Activated naive CD4-positive, alpha-beta T cell treated with anti-CD3 and anti-CD28 coated beads, Interleukin-2, amount 50 U/mL, for 72 hours (primary cell): ENCODE measurements around the gene CELA2B. TPM values are rescaled to one million over a fixed set of nuclear protein-coding genes. Genes with fewer than 3 reads are reported as not detected.
"Not testable (repeated sequence)": the region's sequence is repeated elsewhere in the genome, so short reads cannot be mapped to it uniquely, and the experiment has no call there.

Source experiments
- ATAC-seq, 2 donors: fragments of 150-1000 bp; cut with Tn5 transposase; 2 replicates each; pipeline ENCODE4 v1.10.0; 2021; ENCODE audit warnings: mild to moderate bottlenecking in 2 of 2, moderate library complexity in 2 of 2
- DNase-seq, 2 donors: peaks; one replicate each; pipeline ENCODE4 v3.0.0; 2021 to 2022; ENCODE audit warnings: low spot score in 2 of 2
- H3K27ac Mint-ChIP-seq, 2 donors: one replicate each; pipeline ENCODE4 v1.8.0; 2022; ENCODE audit warnings: mild to moderate bottlenecking in 2 of 2, mixed read lengths in 2 of 2
- H3K36me3 Mint-ChIP-seq, 2 donors: one replicate each; pipeline ENCODE4 v1.8.0; 2022; ENCODE audit warnings: mixed read lengths in 2 of 2
- H3K9me3 Mint-ChIP-seq, 2 donors: one replicate each; pipeline ENCODE4 v1.8.0; 2022; ENCODE audit warnings: mixed read lengths in 2 of 2
- total RNA-seq, 2 donors: library from RNA; stranded (reverse); gene quantifications; one replicate each; pipeline ENCODE4 v1.2.3, GENCODE V29; 2022

CELA2B gene
- total RNA-seq, 2 donors from 2014 or later = not detected

DNA sequence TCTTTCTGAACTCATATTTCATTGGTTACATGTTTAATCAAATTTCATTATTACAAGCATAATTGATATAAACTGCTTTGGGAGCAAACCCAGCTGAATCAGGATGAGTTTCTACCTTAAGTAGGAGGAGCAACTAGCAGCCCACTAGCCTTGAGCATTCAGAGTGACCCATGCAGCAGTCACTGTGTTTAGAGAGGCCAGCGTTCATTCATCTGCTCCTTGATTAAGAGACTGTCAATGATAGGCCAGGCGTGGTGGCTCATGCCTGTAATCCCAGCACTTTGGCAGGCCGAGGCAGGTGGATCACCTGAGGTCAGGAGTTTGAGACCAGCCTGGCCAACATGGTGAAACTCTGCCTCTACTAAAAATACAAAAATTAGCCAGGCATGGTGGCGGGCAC, 17.5 kb upstream of the CELA2B start:
- ATAC-seq, DNase-seq, H3K27ac Mint-ChIP-seq, H3K36me3 Mint-ChIP-seq, H3K9me3 Mint-ChIP-seq: not testable (repeated sequence)

DNA sequence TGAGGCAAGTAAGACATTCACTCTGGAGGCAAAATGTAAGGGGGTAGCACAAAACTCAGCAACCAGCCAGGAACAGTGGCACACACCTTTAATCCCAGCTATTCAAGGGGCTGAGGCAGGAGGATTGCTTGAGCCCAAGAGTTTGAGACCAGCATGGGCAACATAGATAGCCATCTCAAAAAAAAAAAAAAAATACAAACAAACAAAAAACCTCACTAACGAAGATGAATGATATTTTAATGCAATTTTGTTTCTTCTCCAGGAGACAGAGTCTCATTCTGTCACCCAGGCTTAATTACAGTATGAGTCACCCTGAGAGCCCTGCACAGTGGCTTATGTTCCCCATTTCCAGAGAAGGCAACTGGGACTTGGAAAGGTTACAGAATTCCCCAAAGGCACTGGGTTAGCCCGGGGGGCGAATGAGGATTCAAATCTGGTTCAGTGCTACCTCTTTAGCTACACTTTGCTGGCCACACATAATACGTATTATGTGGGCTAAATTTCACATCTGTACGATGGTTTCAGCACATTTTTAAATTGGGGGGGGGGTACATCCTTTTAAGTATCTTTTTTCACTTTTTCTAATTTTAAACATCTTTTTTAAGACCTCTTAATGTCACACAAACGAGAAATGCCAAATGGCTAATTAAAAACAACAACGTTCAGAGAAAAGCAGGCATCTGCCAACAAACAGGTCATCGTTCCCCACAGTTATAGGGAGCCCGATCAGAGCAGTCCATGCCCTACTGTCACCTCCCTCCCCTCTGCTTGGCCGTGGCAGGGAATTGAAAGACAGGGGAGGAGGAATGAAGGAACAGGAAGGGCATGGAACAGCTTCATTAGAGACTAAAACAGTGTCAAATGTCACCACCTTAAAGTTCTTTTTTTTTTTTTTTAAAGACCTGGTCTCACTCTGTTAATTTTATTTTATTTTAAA, 15.9 kb upstream of the CELA2B start:
- no peak for ATAC-seq
- Mint-ChIP-seq H3K27ac (no peak overlapping the region), H3K9me3 (no peaks in the 10 kb centered on the region), H3K36me3 (no peaks in the 10 kb centered on the region)
- DNase-seq = no peak

DNA sequence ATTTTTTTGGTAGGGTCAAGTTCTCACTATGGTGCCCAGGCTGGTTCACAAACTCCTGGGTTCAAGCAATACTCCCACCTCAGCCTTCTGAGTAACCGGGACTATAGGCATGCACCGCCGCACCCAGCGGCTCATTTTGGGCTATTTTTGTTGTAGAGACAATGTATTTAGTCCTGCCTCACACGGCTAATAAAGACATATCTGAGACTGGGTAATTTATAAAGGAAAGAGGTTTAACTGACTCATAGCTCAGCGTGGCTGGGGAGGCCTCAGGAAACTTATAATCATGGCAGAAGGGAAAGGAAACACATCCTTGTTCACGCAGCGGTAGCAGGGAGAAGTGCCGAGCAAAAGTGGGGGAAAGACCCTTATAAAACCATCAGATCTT, 15.2 kb upstream of the CELA2B start:
- no peaks in the 10 kb centered on the region for H3K36me3 Mint-ChIP-seq
- ATAC-seq = no peak
- DNase-seq = no peak
- H3K27ac Mint-ChIP-seq = no peak overlapping the region
- H3K9me3 Mint-ChIP-seq = no peaks in the 10 kb centered on the region

DNA sequence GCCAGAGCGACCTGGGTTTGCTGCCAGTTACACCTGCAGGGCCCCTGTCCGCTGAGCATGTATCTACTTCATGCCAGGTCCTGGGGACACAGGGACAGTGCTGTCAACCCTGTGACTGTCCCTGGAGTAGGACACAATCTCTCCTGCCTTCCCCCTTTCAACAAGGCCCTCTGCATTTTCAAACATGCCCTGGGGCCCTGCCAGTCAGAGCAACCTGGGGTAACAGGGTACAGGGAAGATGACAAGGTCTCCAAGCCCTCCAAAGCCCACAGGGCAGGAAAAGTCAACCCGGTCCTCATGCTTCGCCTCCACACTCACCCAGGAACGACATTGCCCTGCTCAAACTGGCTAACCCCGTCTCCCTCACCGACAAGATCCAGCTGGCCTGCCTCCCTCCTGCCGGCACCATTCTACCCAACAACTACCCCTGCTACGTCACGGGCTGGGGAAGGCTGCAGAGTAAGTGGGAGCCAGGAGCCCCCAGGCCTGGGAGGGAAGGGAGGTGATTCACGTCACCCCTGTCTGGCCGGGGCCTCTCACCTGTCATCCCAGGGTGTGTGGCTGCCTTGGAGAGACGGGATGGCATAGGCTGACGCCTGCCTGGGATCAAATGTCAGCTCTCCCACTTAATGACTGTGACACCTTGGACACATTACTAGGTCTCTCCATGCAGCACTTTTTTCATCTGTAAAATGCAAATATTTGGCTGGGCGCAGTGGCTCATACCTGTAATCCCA, 12.7 kb upstream of the CELA2B start:
- not testable (repeated sequence) for H3K9me3 Mint-ChIP-seq, ATAC-seq, H3K27ac Mint-ChIP-seq, H3K36me3 Mint-ChIP-seq, DNase-seq

DNA sequence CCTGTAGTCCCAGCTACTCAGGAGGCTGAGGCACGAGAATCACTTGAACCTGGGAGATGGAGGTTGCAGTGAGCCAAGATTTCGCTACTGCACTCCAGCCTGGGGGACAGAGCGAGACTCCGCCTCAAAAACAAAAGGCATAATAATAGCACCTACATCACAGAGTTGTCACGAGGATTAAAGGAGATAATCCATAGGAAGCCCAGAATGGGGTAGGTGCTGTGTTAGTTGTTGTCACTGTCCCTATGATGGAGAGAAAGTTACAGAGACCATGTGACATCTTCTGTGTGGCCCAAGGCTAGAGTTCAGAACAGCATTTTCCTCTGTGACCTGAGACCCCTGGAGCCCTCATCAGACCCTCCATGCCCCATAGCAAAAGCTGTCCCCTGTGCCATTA, 12.0 kb upstream of the CELA2B start:
- not testable (repeated sequence) for H3K9me3 Mint-ChIP-seq, H3K27ac Mint-ChIP-seq, DNase-seq, H3K36me3 Mint-ChIP-seq, ATAC-seq

DNA sequence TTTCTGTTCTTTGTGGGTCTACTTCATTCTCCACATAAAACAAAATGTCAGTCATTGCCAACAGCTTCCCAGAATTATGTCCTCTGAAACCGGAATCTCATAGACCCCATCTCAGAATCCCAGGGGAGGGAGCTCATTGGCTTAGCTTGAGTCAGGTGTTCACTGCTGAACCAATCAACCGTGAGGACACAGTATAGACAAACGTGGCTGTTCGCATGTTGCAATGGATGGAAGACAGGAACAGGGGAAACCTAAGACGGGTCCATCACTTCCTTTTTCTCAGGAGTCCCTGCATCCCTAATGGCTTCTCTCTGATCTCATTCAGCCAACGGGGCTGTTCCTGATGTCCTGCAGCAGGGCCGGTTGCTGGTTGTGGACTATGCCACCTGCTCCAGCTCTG, 10.2 kb upstream of the CELA2B start:
- H3K9me3 Mint-ChIP-seq = no peaks in the 10 kb centered on the region

DNA sequence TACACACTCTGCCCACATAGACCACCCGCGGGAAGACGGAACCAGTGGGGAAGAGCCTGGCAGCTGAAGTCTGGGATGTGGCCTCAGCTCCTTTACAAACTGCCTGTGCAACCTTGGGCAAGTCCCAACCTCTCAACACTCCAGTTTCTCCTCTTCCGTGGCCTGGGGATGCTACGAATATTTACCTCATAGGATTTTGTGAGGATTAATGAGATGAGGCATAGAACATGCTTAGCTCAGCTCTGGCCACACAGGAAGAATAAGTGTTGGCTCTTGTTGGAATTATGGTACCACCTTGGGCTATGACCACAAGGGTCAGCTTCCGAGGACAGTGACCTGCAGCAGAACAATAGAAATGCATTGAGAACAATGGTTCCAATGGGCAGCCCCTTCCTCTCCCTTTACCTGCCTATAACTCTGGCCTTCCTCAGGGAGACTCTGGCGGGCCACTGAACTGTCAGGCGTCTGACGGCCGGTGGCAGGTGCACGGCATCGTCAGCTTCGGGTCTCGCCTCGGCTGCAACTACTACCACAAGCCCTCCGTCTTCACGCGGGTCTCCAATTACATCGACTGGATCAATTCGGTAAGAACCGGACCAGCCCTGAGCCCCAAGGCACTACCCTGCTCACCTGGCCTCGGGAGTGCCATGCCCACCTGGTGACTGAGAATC, 8.8 kb upstream of the CELA2B start:
- not testable (repeated sequence) for DNase-seq, H3K36me3 Mint-ChIP-seq, H3K9me3 Mint-ChIP-seq, H3K27ac Mint-ChIP-seq, ATAC-seq

More for the DNA sequence above, 10.2 kb upstream of the CELA2B start:
- H3K36me3 Mint-ChIP-seq = no peaks in the 10 kb centered on the region
- DNase-seq (no peak), ATAC-seq (no peak)
- H3K27ac Mint-ChIP-seq = no peak overlapping the region

DNA sequence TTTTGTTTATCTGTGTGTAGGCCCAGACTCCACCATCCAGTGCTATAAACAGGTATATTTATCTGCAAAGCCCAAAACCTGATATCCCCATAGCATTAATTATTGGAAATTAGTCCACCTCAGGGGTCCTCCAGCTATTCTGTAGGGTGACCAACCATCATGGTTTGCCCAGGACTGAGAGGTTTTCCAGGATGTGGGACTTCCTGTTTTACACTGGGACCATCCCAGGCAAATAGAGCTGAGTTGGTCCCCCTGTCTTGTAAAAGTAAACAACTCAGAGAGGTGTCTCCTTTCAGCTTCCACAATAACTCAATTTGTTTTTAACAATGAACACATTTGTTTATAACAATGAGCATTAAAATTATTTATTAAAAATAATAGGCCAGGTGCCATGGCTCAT, 7.8 kb upstream of the CELA2B start:
- no peak overlapping the region for H3K27ac Mint-ChIP-seq
- DNase-seq (no peak), ATAC-seq (no peak)
- H3K36me3 Mint-ChIP-seq = no peaks in the 10 kb centered on the region
- no peaks in the 10 kb centered on the region for H3K9me3 Mint-ChIP-seq

DNA sequence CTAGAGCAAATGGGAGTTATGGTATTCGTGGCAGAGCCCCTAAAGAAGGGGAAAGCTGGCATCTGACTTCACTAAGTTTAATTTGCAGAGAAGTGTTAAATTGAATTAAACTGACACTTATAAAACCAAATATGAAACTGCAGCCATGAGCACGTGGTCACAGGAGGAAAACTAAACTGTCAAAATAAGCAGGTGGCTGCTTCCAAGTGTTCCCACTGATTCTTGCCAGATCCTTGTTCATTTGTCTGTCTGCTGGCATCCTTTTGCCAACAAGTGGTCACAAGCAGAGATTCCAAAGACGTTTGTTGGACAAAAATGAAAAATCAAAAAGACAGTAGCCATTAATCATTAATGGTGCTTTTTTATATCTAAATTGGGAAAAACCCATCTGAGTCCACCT, 6.5 kb upstream of the CELA2B start:
- no peak overlapping the region for H3K27ac Mint-ChIP-seq
- no peaks in the 10 kb centered on the region for H3K36me3 Mint-ChIP-seq
- H3K9me3 Mint-ChIP-seq = no peaks in the 10 kb centered on the region
- DNase-seq (no peak), ATAC-seq (no peak)

DNA sequence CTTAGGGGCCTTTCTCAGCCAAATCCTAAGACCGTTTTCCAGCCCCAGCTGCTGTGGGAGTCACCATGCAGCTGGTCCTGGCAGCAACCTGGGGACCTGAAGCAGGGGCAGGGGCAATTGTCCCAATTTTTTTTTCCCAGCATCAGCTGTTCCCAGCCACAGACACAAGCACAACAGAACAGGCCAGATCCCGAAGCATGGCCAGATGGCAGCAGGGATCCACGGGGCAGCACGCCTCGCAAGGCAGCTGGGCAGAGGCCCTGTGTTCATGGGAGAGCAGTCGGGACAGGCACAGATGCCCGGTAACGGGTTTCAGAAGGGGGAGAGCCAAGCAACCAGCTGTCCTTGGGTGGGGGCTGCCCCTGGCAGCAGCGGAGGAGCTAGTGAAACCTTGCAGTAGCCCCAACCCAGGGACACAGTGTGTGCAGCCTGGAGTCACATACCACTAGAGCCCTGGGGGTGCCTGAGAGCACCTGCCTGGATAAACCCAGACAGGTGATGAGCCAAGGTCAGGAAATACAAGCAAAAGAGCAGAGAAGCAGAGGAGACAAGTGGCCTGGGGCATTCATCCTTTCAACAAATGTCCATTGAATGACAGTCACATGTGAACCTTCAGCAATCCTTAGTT, 6.0 kb upstream of the CELA2B start:
- H3K27ac Mint-ChIP-seq = peak overlapping the region; percentile 29 to 63
- not testable (repeated sequence) for H3K9me3 Mint-ChIP-seq, ATAC-seq, DNase-seq, H3K36me3 Mint-ChIP-seq

DNA sequence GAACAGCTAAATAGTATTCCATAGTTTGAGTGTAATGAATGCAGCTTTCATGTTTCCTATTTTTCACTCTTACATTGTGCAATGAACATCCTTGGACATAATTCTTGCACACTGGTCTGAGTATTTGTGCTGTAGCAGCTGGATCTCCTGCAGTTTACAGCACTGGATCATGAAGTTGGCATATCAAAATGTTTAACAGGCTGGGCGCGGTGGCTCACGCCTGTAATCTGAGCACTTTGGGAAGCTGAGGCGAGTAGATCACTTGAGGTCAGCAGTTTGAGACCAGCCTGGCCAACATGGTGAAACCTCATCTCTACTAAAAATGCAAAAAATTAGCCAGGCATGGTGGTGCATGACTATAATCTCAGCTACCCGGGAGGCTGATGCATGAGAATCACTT, 4.8 kb upstream of the CELA2B start:
- H3K27ac Mint-ChIP-seq, H3K9me3 Mint-ChIP-seq, ATAC-seq, DNase-seq, H3K36me3 Mint-ChIP-seq: not testable (repeated sequence)

DNA sequence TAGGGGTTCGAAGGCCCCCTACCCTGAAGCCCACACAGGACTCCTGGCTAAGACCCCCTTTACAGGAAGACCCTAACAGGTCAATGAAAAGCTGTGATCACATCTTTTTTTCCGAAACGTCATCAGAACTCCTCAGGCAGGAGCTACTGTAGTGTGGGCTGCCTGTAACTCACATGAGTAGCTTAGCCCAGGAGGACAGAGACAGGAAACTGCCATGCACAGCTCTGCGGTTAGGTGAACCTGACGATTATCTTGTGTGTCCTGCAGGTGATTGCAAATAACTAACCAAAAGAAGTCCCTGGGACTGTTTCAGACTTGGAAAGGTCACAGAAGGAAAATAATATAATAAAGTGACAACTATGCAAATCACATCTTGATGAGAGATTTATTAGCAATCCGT, 4.2 kb upstream of the CELA2B start:
- not testable (repeated sequence) for DNase-seq, H3K27ac Mint-ChIP-seq, ATAC-seq, H3K36me3 Mint-ChIP-seq, H3K9me3 Mint-ChIP-seq

DNA sequence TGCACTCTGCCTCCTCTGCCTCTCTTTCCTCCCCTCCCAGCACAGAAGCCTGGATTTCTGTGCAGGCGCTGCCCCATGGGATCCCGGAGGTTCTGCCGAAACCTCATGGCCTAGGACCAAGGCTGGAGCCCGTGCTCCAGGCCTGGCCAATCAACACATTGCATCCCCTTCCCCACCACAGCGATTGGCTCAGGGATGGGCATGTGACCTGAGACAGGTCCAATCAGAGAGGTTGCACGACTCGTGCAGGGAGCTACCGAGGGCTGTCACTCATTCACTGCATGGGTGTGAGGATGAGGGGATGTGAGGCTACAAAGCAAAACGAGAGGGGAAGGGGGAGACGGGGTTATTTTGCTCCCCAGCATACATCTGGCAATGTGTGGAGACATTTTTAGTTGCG, 3.3 kb upstream of the CELA2B start:
- ATAC-seq (no peak), DNase-seq (no peak)
- H3K27ac Mint-ChIP-seq = no peak overlapping the region
- H3K36me3 Mint-ChIP-seq = no peaks in the 10 kb centered on the region
- no peaks in the 10 kb centered on the region for H3K9me3 Mint-ChIP-seq

DNA sequence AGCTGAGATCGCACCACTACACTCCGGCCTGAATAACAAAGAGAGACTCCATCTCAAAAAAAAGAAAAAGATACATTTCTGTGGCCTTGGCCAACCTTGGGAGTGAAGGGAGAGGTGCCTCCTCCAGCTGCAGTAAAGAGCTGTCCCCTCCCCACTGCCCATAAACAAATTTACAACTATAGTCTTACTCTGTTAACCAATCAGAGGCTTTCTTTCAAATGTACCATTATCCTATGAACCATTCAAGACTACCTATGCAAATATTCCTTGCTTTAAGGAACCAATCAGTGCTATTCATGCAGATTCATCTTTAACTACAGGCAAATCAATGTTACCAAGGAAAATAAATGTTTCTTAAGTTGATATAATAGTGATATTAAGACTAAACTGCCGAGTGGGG, 1.0 kb downstream of the CELA2B start:
- ATAC-seq = no peak
- Mint-ChIP-seq H3K9me3 (no peaks in the 10 kb centered on the region), H3K27ac (no peak overlapping the region), H3K36me3 (no peaks in the 10 kb centered on the region)
- no peak for DNase-seq

DNA sequence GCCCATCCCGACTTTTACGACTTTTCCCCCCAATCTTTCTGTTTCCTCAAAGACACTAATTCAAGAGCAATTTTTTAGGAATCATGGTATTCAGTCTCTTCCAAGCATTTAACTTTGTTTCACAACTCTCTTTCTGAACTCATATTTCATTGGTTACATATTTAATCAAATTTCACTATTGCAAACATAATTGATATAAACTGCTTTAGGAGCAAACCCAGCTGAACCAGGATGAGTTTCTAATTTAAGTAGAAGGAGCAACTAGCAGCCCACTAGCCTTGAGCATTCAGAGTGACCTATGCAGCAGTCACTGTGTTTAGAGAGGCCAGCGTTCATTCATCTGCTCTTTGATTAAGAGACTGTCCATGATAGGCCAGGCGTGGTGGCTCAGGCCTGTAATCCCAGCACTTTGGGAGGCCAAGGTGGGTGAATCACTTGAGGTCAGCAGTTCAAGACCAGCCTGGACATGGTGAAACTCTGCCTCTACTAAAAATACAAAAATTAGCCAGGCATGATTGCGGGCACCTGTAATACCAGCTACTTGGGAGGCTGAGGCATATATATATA, 1.8 kb downstream of the CELA2B start:
- ATAC-seq (no peak), DNase-seq (no peak)
- Mint-ChIP-seq H3K27ac (no peak overlapping the region), H3K9me3 (no peaks in the 10 kb centered on the region), H3K36me3 (no peaks in the 10 kb centered on the region)

DNA sequence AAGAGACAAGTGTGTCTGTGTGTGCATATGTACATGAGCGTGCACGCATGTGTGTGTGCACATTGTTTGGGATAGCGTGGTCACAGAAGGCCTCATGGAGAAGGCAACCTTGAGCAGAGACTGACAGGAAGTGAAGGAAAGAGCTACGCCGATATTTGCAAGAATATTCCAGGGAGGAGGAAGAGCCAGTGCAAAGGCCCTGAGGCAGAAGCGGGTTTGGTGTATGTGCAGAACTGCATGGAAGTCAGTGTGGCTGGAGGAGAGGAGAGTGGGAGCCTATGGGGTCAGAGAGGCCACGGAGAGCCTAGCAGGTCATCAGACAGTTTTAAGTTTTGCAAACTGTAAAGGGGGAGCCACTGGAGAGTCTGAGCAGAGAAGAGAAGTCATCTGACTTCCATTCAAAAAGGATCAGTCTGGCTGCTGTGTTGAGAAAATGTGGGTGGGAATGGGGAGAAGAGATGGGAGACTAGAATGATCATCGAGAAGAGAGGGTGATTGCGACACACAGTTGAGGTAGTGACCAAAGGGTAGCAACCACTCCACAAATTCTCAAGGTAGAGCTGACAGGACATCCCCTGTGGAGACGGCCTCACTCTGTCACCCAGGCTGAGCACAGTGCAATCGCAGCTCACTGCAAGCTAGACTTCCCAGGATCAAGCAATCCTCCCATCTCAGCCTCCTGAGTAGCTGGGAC, 3.9 kb downstream of the CELA2B start:
- no peak for ATAC-seq
- DNase-seq = no peak
- no peaks in the 10 kb centered on the region for H3K36me3 Mint-ChIP-seq
- no peaks in the 10 kb centered on the region for H3K9me3 Mint-ChIP-seq
- no peak overlapping the region for H3K27ac Mint-ChIP-seq
